Erythroblast (primary cell): ENCODE data around the gene TTI1.

Source experiments
- GATA1 ChIP-seq: IDR thresholded peaks from 2 replicates; pipeline ENCODE4 v1.6.1; 2011; ENCODE audit warnings: low read depth, mild to moderate bottlenecking, control low read depth, low read length, moderate library complexity
- POLR2A ChIP-seq: IDR thresholded peaks from 2 replicates; pipeline ENCODE4 v1.6.1; 2011; ENCODE audit warnings: mild to moderate bottlenecking, low read length

GRCh38 chr20:37988306-37988954 lies 44.8 kb downstream of the TTI1 start:
- no peak for TF ChIP-seq POLR2A
- TF ChIP-seq GATA1 = no peak
